ENCODE measurements around the gene VPS51. TPM values are rescaled to one million over a fixed set of nuclear protein-coding genes. Genes with fewer than 3 reads are reported as not detected.
A peak's percentile ranks its signal among the peaks of the same experiment; 100 is the strongest.
"Not testable (repeated sequence)": the region's sequence is repeated elsewhere in the genome, so short reads cannot be mapped to it uniquely, and the experiment has no call there.

The VPS51 gene
- total RNA-seq, 2 donors from 2014 or later = 181 to 217 TPM

GRCh38 chr11:65113839-65114238, 17.8 kb downstream of the VPS51 start:
- Mint-ChIP-seq H3K36me3 (ENCODE audit: low read depth) (no peaks in the 10 kb centered on the region), H3K4me3 (peak overlapping the region; percentile 43), H3K27me3 (no peaks in the 10 kb centered on the region), H3K27ac (peak overlapping the region; percentile 97), H3K4me1 (peaks cover 32% of the 10 kb centered on the region)
- DNase-seq (no peak), ATAC-seq (no peak)
- H3K9me3 ChIP-seq (ENCODE audit: control insufficient read depth, low read length, poor library complexity, severe bottlenecking) = no peaks in the 10 kb centered on the region

GRCh38 chr11:65114538-65115171, 18.6 kb downstream of the VPS51 start:
- Mint-ChIP-seq H3K4me1 (peaks cover 32% of the 10 kb centered on the region), H3K36me3 (ENCODE audit: low read depth) (no peaks in the 10 kb centered on the region), H3K27me3 (no peaks in the 10 kb centered on the region), H3K27ac (peak overlapping the region; percentile 99), H3K4me3 (peak overlapping the region; percentile 61)
- DNase-seq = no peak
- no peaks in the 10 kb centered on the region for H3K9me3 ChIP-seq (ENCODE audit: control insufficient read depth, low read length, poor library complexity, severe bottlenecking)
- ATAC-seq = no peak

- Mint-ChIP-seq H3K27ac (peak overlapping the region; percentile 99), H3K4me3 (peak overlapping the region; percentile 61), H3K4me1 (peaks cover 28% of the 10 kb centered on the region), H3K27me3 (no peaks in the 10 kb centered on the region), H3K36me3 (ENCODE audit: low read depth) (no peaks in the 10 kb centered on the region)
- DNase-seq (no peak), ATAC-seq (no peak)
- H3K9me3 ChIP-seq (ENCODE audit: control insufficient read depth, low read length, poor library complexity, severe bottlenecking) = no peaks in the 10 kb centered on the region
Measured at GRCh38 chr11:65115361-65116082, 19.5 kb downstream of the VPS51 start.

GRCh38 chr11:65116370-65117205, 20.6 kb downstream of the VPS51 start:
- peak; percentile 20 for ATAC-seq
- Mint-ChIP-seq H3K27me3 (no peaks in the 10 kb centered on the region), H3K36me3 (ENCODE audit: low read depth) (peaks cover 5% of the 10 kb centered on the region), H3K4me3 (peak overlapping the region; percentile 94), H3K4me1 (peaks cover 32% of the 10 kb centered on the region), H3K27ac (peak overlapping the region; percentile 99)
- H3K9me3 ChIP-seq (ENCODE audit: control insufficient read depth, low read length, poor library complexity, severe bottlenecking) = no peaks in the 10 kb centered on the region
- peak in 2 of 3 donors; percentile 36 to 46 for DNase-seq

- DNase-seq (peak; percentile 96 to 100 (median 99)), ATAC-seq (peak; percentile 75)
- no peaks in the 10 kb centered on the region for H3K9me3 ChIP-seq (ENCODE audit: control insufficient read depth, low read length, poor library complexity, severe bottlenecking)
- Mint-ChIP-seq H3K27ac (peak within 1 kb of the TSS; percentile 99), H3K36me3 (ENCODE audit: low read depth) (peaks cover 10% of the 10 kb centered on the region), H3K4me1 (peaks cover 36% of the 10 kb centered on the region), H3K27me3 (no peaks in the 10 kb centered on the region), H3K4me3 (peak within 1 kb of the TSS; percentile 94)
Measured at GRCh38 chr11:65117206-65118096, 21.4 kb downstream of the VPS51 start, which contains the start of gene ZNHIT2. TSS of gene ZNHIT2 (minus strand) at chr11:65117701. CDS start at chr11:65117653, 48 bp downstream.

GRCh38 chr11:65118097-65118837, 22.3 kb downstream of the VPS51 start:
- Mint-ChIP-seq H3K36me3 (ENCODE audit: low read depth) (peaks cover 10% of the 10 kb centered on the region), H3K27ac (peak overlapping the region; percentile 99), H3K4me3 (peak overlapping the region; percentile 94), H3K4me1 (peaks cover 31% of the 10 kb centered on the region), H3K27me3 (no peaks in the 10 kb centered on the region)
- DNase-seq (no peak), ATAC-seq (no peak)
- H3K9me3 ChIP-seq (ENCODE audit: control insufficient read depth, low read length, poor library complexity, severe bottlenecking) = no peaks in the 10 kb centered on the region

GRCh38 chr11:65118891-65119669, 23.1 kb downstream of the VPS51 start:
- H3K4me3 Mint-ChIP-seq = peak overlapping the region; percentile 28
- peak overlapping the region; percentile 99 for H3K27ac Mint-ChIP-seq
- H3K36me3 Mint-ChIP-seq (ENCODE audit: low read depth); DNase-seq; H3K27me3 Mint-ChIP-seq; ATAC-seq; H3K9me3 ChIP-seq (ENCODE audit: control insufficient read depth, low read length, poor library complexity, severe bottlenecking): not testable (repeated sequence)
- H3K4me1 Mint-ChIP-seq = peaks cover 28% of the 10 kb centered on the region

GRCh38 chr11:65119670-65119995, 23.6 kb downstream of the VPS51 start:
- peaks cover 31% of the 10 kb centered on the region for H3K4me1 Mint-ChIP-seq
- peak overlapping the region; percentile 28 for H3K4me3 Mint-ChIP-seq
- DNase-seq (no peak), ATAC-seq (no peak)
- H3K27ac Mint-ChIP-seq = peak overlapping the region; percentile 99
- H3K27me3 Mint-ChIP-seq = no peaks in the 10 kb centered on the region
- peaks cover 12% of the 10 kb centered on the region for H3K36me3 Mint-ChIP-seq (ENCODE audit: low read depth)
- no peaks in the 10 kb centered on the region for H3K9me3 ChIP-seq (ENCODE audit: control insufficient read depth, low read length, poor library complexity, severe bottlenecking)

- DNase-seq (no peak), ATAC-seq (no peak)
- peaks cover 31% of the 10 kb centered on the region for H3K4me1 Mint-ChIP-seq
- H3K4me3 Mint-ChIP-seq = peak overlapping the region; percentile 99
- H3K9me3 ChIP-seq (ENCODE audit: control insufficient read depth, low read length, poor library complexity, severe bottlenecking) = no peaks in the 10 kb centered on the region
- no peaks in the 10 kb centered on the region for H3K27me3 Mint-ChIP-seq
- peaks cover 12% of the 10 kb centered on the region for H3K36me3 Mint-ChIP-seq (ENCODE audit: low read depth)
- H3K27ac Mint-ChIP-seq = peak overlapping the region; percentile 99
Measured at GRCh38 chr11:65120831-65121230, 24.8 kb downstream of the VPS51 start.

GRCh38 chr11:65121447-65121864, 25.4 kb downstream of the VPS51 start:
- ATAC-seq (no peak), DNase-seq (no peak)
- Mint-ChIP-seq H3K27ac (peak overlapping the region; percentile 99), H3K36me3 (ENCODE audit: low read depth) (peaks cover 12% of the 10 kb centered on the region), H3K27me3 (no peaks in the 10 kb centered on the region), H3K4me1 (peaks cover 31% of the 10 kb centered on the region), H3K4me3 (peak overlapping the region; percentile 99)
- H3K9me3 ChIP-seq (ENCODE audit: control insufficient read depth, low read length, poor library complexity, severe bottlenecking) = no peaks in the 10 kb centered on the region

GRCh38 chr11:65121865-65122696, 26.1 kb downstream of the VPS51 start, which contains the start of the genes FAU and MRPL49:
TSS of gene FAU (minus strand) at chr11:65122134. CDS start at chr11:65121813, 321 bp downstream.
TSS of gene MRPL49 (plus strand) at chr11:65122321. CDS start at chr11:65122347, 26 bp downstream.
- no peaks in the 10 kb centered on the region for H3K9me3 ChIP-seq (ENCODE audit: control insufficient read depth, low read length, poor library complexity, severe bottlenecking)
- Mint-ChIP-seq H3K4me1 (peaks cover 27% of the 10 kb centered on the region), H3K4me3 (peak within 1 kb of the TSS; percentile 99), H3K27me3 (no peaks in the 10 kb centered on the region), H3K36me3 (ENCODE audit: low read depth) (peaks cover 12% of the 10 kb centered on the region), H3K27ac (peak within 1 kb of the TSS; percentile 99)
- peak; percentile 96 to 97 (median 97) for DNase-seq
- ATAC-seq = peak; percentile 81
